Muscle of leg (tissue), 11 donors: ENCODE data around the gene IFRD1. TPM values are rescaled to one million over a fixed set of nuclear protein-coding genes. Genes with fewer than 3 reads are reported as not detected.
"Not testable (repeated sequence)": the region's sequence is repeated elsewhere in the genome, so short reads cannot be mapped to it uniquely, and the experiment has no call there.

Source experiments
- DNase-seq: peaks from one replicate; pipeline ENCODE4 v3.0.0; 2013
- H3K27ac ChIP-seq: one replicate; pipeline ENCODE4 v1.5.1; 2013; ENCODE audit warnings: mild to moderate bottlenecking, low read length, control low read depth
- H3K27me3 ChIP-seq: one replicate; pipeline ENCODE4 v1.6.1; 2013; ENCODE audit warnings: low read length; ENCODE audit not compliant: control insufficient read depth, insufficient read depth
- H3K36me3 ChIP-seq: one replicate; pipeline ENCODE4 v1.6.1; 2013; ENCODE audit warnings: low read length; ENCODE audit not compliant: control insufficient read depth, insufficient read depth
- H3K4me1 ChIP-seq: one replicate; pipeline ENCODE4 v1.6.1; 2013; ENCODE audit warnings: low read length; ENCODE audit not compliant: control insufficient read depth, insufficient read depth
- H3K4me3 ChIP-seq: one replicate; pipeline ENCODE4 v1.5.1; 2013; ENCODE audit warnings: low read length, control low read depth
- H3K9me3 ChIP-seq: replicated peaks from 2 replicates; pipeline ENCODE4 v1.6.1; 2013; ENCODE audit warnings: low read depth, low read length; ENCODE audit not compliant: control insufficient read depth
- WGBS: methylation state at CpG from one replicate; pipeline ENCODE4 v1.1.5; 2013; ENCODE audit warnings: missing lambda C conversion rate; ENCODE audit not compliant: insufficient coverage; 5-methylcytosine and 5-hydroxymethylcytosine counted together
- polyA plus RNA-seq, 8 donors: library from polyadenylated mRNA; unstranded; fragments of 120-200 nt; gene quantifications; one replicate each; pipeline versions ENCODE4 v1.2.1 to v1.2.3, GENCODE V29; 2013; ENCODE audit warnings: inconsistent platforms in 1 of 8, low replicate concordance in 1 of 8; ENCODE audit not compliant: insufficient read length in 8 of 8, insufficient read depth in 1 of 8
- total RNA-seq: library from RNA; stranded (reverse); fragments of 120-200 nt; gene quantifications from one replicate; pipeline ENCODE4 v1.2.4, GENCODE V29; 2013

IFRD1 gene
- total and polyA plus RNA-seq, 9 donors, result 21.2 to 28.7 (median 24.4) TPM

- Histone ChIP-seq H3K4me1 (peaks cover 10% of the 10 kb centered on the region), H3K27ac (no peak overlapping the region), H3K4me3 (no peak overlapping the region), H3K27me3 (no peaks in the 10 kb centered on the region), H3K9me3 (no peaks in the 10 kb centered on the region), H3K36me3 (no peaks in the 10 kb centered on the region)
- no peak for DNase-seq
These were observed 60.5 kb downstream of the IFRD1 start for GRCh38 chr7:112510743-112511110.

GRCh38 chr7:112511451-112512202 is 61.4 kb downstream of the IFRD1 start:
- Histone ChIP-seq H3K9me3 (no peaks in the 10 kb centered on the region), H3K27me3 (no peaks in the 10 kb centered on the region), H3K27ac (no peak overlapping the region), H3K36me3 (no peaks in the 10 kb centered on the region), H3K4me3 (no peak overlapping the region), H3K4me1 (peaks cover 10% of the 10 kb centered on the region)
- 93% methylated on average over 3 of the region's 6 CpGs for WGBS
- DNase-seq, result peak; percentile 45

- H3K4me1 ChIP-seq, result peaks cover 10% of the 10 kb centered on the region
- H3K9me3 ChIP-seq, result no peaks in the 10 kb centered on the region
- no CpG with 5 or more reads among the region's 5 CpGs for WGBS
- H3K27ac ChIP-seq, result no peak overlapping the region
- H3K27me3 ChIP-seq, result no peaks in the 10 kb centered on the region
- H3K4me3 ChIP-seq, result no peak overlapping the region
- DNase-seq, result no peak
- H3K36me3 ChIP-seq, result no peaks in the 10 kb centered on the region
These were observed 62.4 kb downstream of the IFRD1 start for GRCh38 chr7:112512451-112513210.

- Histone ChIP-seq H3K4me3 (no peak overlapping the region), H3K9me3 (no peaks in the 10 kb centered on the region), H3K27me3 (no peaks in the 10 kb centered on the region), H3K27ac (no peak overlapping the region), H3K36me3 (no peaks in the 10 kb centered on the region), H3K4me1 (no peaks in the 10 kb centered on the region)
- WGBS, result 100% methylated on average over 1 of the region's 5 CpGs
- no peak for DNase-seq
These were observed 65.7 kb downstream of the IFRD1 start for GRCh38 chr7:112515989-112516388.

GRCh38 chr7:112516418-112516817 is 66.2 kb downstream of the IFRD1 start:
- H3K4me1 ChIP-seq, H3K9me3 ChIP-seq, H3K27me3 ChIP-seq, H3K4me3 ChIP-seq, DNase-seq, H3K36me3 ChIP-seq, H3K27ac ChIP-seq: not testable (repeated sequence)
- 81% methylated on average over 4 of the region's 5 CpGs for WGBS

- DNase-seq, result no peak
- Histone ChIP-seq H3K4me3 (no peak overlapping the region), H3K9me3 (no peaks in the 10 kb centered on the region), H3K27me3 (no peaks in the 10 kb centered on the region), H3K27ac (no peak overlapping the region), H3K36me3 (no peaks in the 10 kb centered on the region), H3K4me1 (no peaks in the 10 kb centered on the region)
- 90% methylated on average over 2 of the region's 3 CpGs for WGBS
These were observed 67.2 kb downstream of the IFRD1 start for GRCh38 chr7:112517487-112517886.

GRCh38 chr7:112520787-112521186 is 70.5 kb downstream of the IFRD1 start:
- DNase-seq, result no peak
- Histone ChIP-seq H3K27me3 (no peaks in the 10 kb centered on the region), H3K9me3 (no peaks in the 10 kb centered on the region), H3K4me3 (no peak overlapping the region), H3K4me1 (no peaks in the 10 kb centered on the region), H3K27ac (no peak overlapping the region), H3K36me3 (no peaks in the 10 kb centered on the region)
- WGBS, result 100% methylated on average over 4 of the region's 6 CpGs

- H3K4me1 ChIP-seq, result no peaks in the 10 kb centered on the region
- H3K9me3 ChIP-seq, result no peaks in the 10 kb centered on the region
- no CpG with 5 or more reads among the region's 3 CpGs for WGBS
- no peaks in the 10 kb centered on the region for H3K36me3 ChIP-seq
- H3K27me3 ChIP-seq, result no peaks in the 10 kb centered on the region
- no peak overlapping the region for H3K27ac ChIP-seq
- H3K4me3 ChIP-seq, result no peak overlapping the region
- no peak for DNase-seq
These were observed 71.7 kb downstream of the IFRD1 start for GRCh38 chr7:112521942-112522341.

GRCh38 chr7:112523871-112524270 is 73.6 kb downstream of the IFRD1 start:
- no CpG with 5 or more reads among the region's 2 CpGs for WGBS
- no peak for DNase-seq
- H3K4me1 ChIP-seq, result no peaks in the 10 kb centered on the region

More at GRCh38 chr7:112523871-112524270, 73.6 kb downstream of the IFRD1 start:
- Histone ChIP-seq H3K27me3 (no peaks in the 10 kb centered on the region), H3K4me3 (no peak overlapping the region), H3K27ac (no peak overlapping the region), H3K36me3 (no peaks in the 10 kb centered on the region), H3K9me3 (no peaks in the 10 kb centered on the region)
